H1 (cell line): ENCODE results near the gene EVI5. TPM values are rescaled to one million over a fixed set of nuclear protein-coding genes. Genes with fewer than 3 reads are reported as not detected.

Source experiments
- CTCF ChIA-PET: fragments of 300-600 bp; sonication (Branson Sonifier 250); formaldehyde crosslinking; loops from one replicate; lab custom pipeline; 2021; ENCODE audit not compliant: partially characterized antibody; lab: Charles Lee
- POLR2A ChIA-PET: fragments of 300-600 bp; sonication (Branson Sonifier 250); formaldehyde crosslinking; loops from one replicate; lab custom pipeline; 2021; ENCODE audit warnings: inconsistent platforms; ENCODE audit not compliant: partially characterized antibody; lab: Charles Lee
- DNase-seq, 2 experiments: peaks; one replicate each; pipeline versions ENCODE4 v3.0.0 to v3.0.0-alpha.2; 2010 to 2022; ENCODE audit warnings: low spot score in 2 of 2, low read depth in 1 of 2, mixed read lengths in 1 of 2
- FAIRE-seq: peaks from 2 replicates; lab custom pipeline; 2011; peaks lifted over from hg19 to GRCh38; lab: Jason Lieb, UNC
- H2AFZ ChIP-seq: 2 replicates; pipeline ENCODE4 v1.8.1; 2012; ENCODE audit warnings: low read length, inconsistent platforms
- H2AK5ac ChIP-seq: 2 replicates; pipeline ENCODE4 v1.6.1; 2013; ENCODE audit warnings: low read depth, low read length
- H2BK120ac ChIP-seq: replicated peaks from 2 replicates; pipeline ENCODE3; 2013; ENCODE audit warnings: low read depth, low read length, inconsistent platforms
- H2BK12ac ChIP-seq: 2 replicates; pipeline ENCODE4 v1.6.1; 2013; ENCODE audit warnings: low read depth, low read length
- H2BK15ac ChIP-seq: 2 replicates; pipeline ENCODE4 v1.6.1; 2013; ENCODE audit warnings: low read length
- H2BK20ac ChIP-seq: 2 replicates; pipeline ENCODE4 v1.6.1; 2013; ENCODE audit warnings: low read length
- H2BK5ac ChIP-seq: 2 replicates; pipeline ENCODE4 v1.6.1; 2013; ENCODE audit warnings: low read depth, low read length
- H3K14ac ChIP-seq: 2 replicates; pipeline ENCODE4 v1.6.1; 2013; ENCODE audit warnings: inconsistent platforms; ENCODE audit not compliant: insufficient read length
- H3K18ac ChIP-seq: 2 replicates; pipeline ENCODE4 v1.6.1; 2013; ENCODE audit warnings: low read length; ENCODE audit errors: extremely low read depth
- H3K23ac ChIP-seq: 2 replicates; pipeline ENCODE4 v1.6.1; 2013; ENCODE audit warnings: inconsistent platforms; ENCODE audit not compliant: insufficient read length
- H3K23me2 ChIP-seq: 2 replicates; pipeline ENCODE4 v1.6.1; 2013; ENCODE audit warnings: low read depth, low read length
- H3K27ac ChIP-seq: 2 replicates; pipeline ENCODE4 v1.6.1; 2011; ENCODE audit warnings: low read depth, low read length, inconsistent platforms
- H3K27me3 ChIP-seq, 4 experiments: replicated peaks in 1 of 4; 1 replicate in 1 of 4; 2 replicates in 3 of 4; pipeline versions ENCODE4 v1.6.1 to v1.8.1; 2011 to 2013; ENCODE audit warnings: low read length in 3 of 4, mild to moderate bottlenecking in 3 of 4, inconsistent platforms in 2 of 4, mixed read lengths in 2 of 4, moderate library complexity in 1 of 4; ENCODE audit not compliant: control insufficient read depth in 3 of 4, insufficient read depth in 3 of 4; ENCODE audit errors: extremely low read depth in 1 of 4
- H3K36me3 ChIP-seq, 4 experiments: 2 replicates each; pipeline versions ENCODE4 v1.6.1 to v1.8.1; 2011 to 2013; ENCODE audit warnings: mild to moderate bottlenecking in 4 of 4, low read length in 3 of 4, moderate library complexity in 2 of 4, control low read depth in 1 of 4, inconsistent platforms in 1 of 4; ENCODE audit not compliant: insufficient read depth in 4 of 4, control insufficient read depth in 2 of 4
- H3K4ac ChIP-seq: replicated peaks from 2 replicates; pipeline ENCODE3; 2013; ENCODE audit warnings: low read length, low read depth, mixed read lengths, inconsistent platforms; ENCODE audit not compliant: insufficient read length
- H3K4me1 ChIP-seq, 4 experiments: replicated peaks in 1 of 4; 1 replicate in 1 of 4; 2 replicates in 3 of 4; pipeline versions ENCODE4 v1.6.1 to v1.8.1; 2011 to 2013; ENCODE audit warnings: low read length in 3 of 4, inconsistent platforms in 2 of 4, mixed read lengths in 1 of 4; ENCODE audit not compliant: insufficient read depth in 4 of 4, control insufficient read depth in 3 of 4
- H3K4me2 ChIP-seq, 2 experiments: 2 replicates each; pipeline versions ENCODE4 v1.6.1 to v1.8.1; 2011 to 2013; ENCODE audit warnings: low read depth in 2 of 2, low read length in 2 of 2, control low read depth in 1 of 2, inconsistent platforms in 1 of 2, mild to moderate bottlenecking in 1 of 2; ENCODE audit not compliant: insufficient read depth in 1 of 2
- H3K4me3 ChIP-seq, 4 experiments: fragments of 200-600, 300-600 bp in 1 of 4; sonication (generic), shearing (Covaris generic), sonication (Bioruptor Twin) in 1 of 4; 2 replicates each; pipeline versions ENCODE4 v1.5.1 to v1.8.1; 2011 to 2016; ENCODE audit warnings: low read length in 4 of 4, low read depth in 3 of 4, control low read depth in 2 of 4, inconsistent platforms in 2 of 4, mild to moderate bottlenecking in 2 of 4, mixed read lengths in 1 of 4, moderate library complexity in 1 of 4; ENCODE audit not compliant: insufficient read depth in 2 of 4; ENCODE audit errors: extremely low read depth in 1 of 4
- H3K56ac ChIP-seq: replicated peaks from 2 replicates; pipeline ENCODE3; 2013; ENCODE audit warnings: low read depth, mild to moderate bottlenecking, mixed read lengths, low read length, inconsistent platforms; ENCODE audit not compliant: insufficient read length
- H3K79me1 ChIP-seq: 2 replicates; pipeline ENCODE4 v1.6.1; 2013; ENCODE audit warnings: low read depth, low read length, control low read depth
- H3K79me2 ChIP-seq, 2 experiments: 2 replicates each; pipeline versions ENCODE4 v1.6.1 to v1.8.1; 2012 to 2013; ENCODE audit warnings: low read length in 2 of 2, mild to moderate bottlenecking in 2 of 2, inconsistent platforms in 1 of 2; ENCODE audit not compliant: insufficient read depth in 2 of 2, control insufficient read depth in 1 of 2
- H3K9ac ChIP-seq, 4 experiments: replicated peaks in 1 of 4; 1 replicate in 1 of 4; 2 replicates in 3 of 4; pipeline versions ENCODE4 v1.6.1 to v1.8.1; 2011 to 2013; ENCODE audit warnings: low read depth in 3 of 4, low read length in 3 of 4, control low read depth in 2 of 4, mild to moderate bottlenecking in 2 of 4, moderate library complexity in 2 of 4, inconsistent platforms in 1 of 4; ENCODE audit errors: extremely low read depth in 1 of 4
- H3K9me3 ChIP-seq, 2 experiments: 2 replicates each; pipeline versions ENCODE4 v1.6.1 to v1.8.1; 2012 to 2013; ENCODE audit warnings: mild to moderate bottlenecking in 2 of 2, moderate library complexity in 2 of 2, control low read depth in 1 of 2, inconsistent platforms in 1 of 2, low read depth in 1 of 2, low read length in 1 of 2, mixed read lengths in 1 of 2; ENCODE audit not compliant: insufficient read depth in 2 of 2
- H4K20me1 ChIP-seq, 2 experiments: replicated peaks in 1 of 2; 2 replicates each; pipeline versions ENCODE3 to v1.8.1; 2011 to 2013; ENCODE audit warnings: inconsistent platforms in 2 of 2, low read length in 2 of 2, mild to moderate bottlenecking in 1 of 2; ENCODE audit not compliant: insufficient read depth in 2 of 2, control insufficient read depth in 1 of 2
- H4K5ac ChIP-seq: 2 replicates; pipeline ENCODE4 v1.6.1; 2013; ENCODE audit warnings: low read length, low read depth, mixed read lengths, inconsistent platforms; ENCODE audit not compliant: insufficient read length
- H4K8ac ChIP-seq: 2 replicates; pipeline ENCODE4 v1.8.0; 2013; ENCODE audit warnings: mild to moderate bottlenecking, moderate library complexity, low read length, inconsistent platforms; ENCODE audit not compliant: insufficient read depth; ENCODE audit errors: extremely low read depth
- H4K91ac ChIP-seq: replicated peaks from 2 replicates; pipeline ENCODE3; 2013; ENCODE audit warnings: low read length, mixed read lengths, inconsistent platforms; ENCODE audit not compliant: insufficient read length
- HDAC2 ChIP-seq, 2 experiments: fragments of 300-600 bp in 1 of 2; sonication (generic) in 1 of 2; IDR thresholded peaks; 2 replicates each; pipeline ENCODE4 v1.6.1; 2011 to 2012; ENCODE audit warnings: low read depth in 2 of 2, low read length in 2 of 2, mild to moderate bottlenecking in 2 of 2, moderate library complexity in 2 of 2, borderline replicate concordance in 1 of 2, inconsistent platforms in 1 of 2
- RAD21 ChIP-seq, 2 experiments: IDR thresholded peaks in 1 of 2; conservative IDR thresholded peaks in 1 of 2; 2 replicates each; pipeline ENCODE4 v1.6.1; 2011; ENCODE audit warnings: low read depth in 2 of 2, low read length in 2 of 2, improper control_type of control experiment in 1 of 2, inconsistent platforms in 1 of 2, mild to moderate bottlenecking in 1 of 2, moderate library complexity in 1 of 2
- SIN3A ChIP-seq, 2 experiments: IDR thresholded peaks in 1 of 2; conservative IDR thresholded peaks in 1 of 2; 2 replicates each; pipeline ENCODE4 v1.6.1; 2011 to 2012; ENCODE audit warnings: low read length in 2 of 2, improper control_type of control experiment in 1 of 2, low read depth in 1 of 2, mild to moderate bottlenecking in 1 of 2
- TAF1 ChIP-seq: IDR thresholded peaks from 2 replicates; pipeline ENCODE4 v1.6.1; 2011; ENCODE audit warnings: mild to moderate bottlenecking, low read depth, low read length
- WGBS, 2 experiments: shearing (Covaris generic) in 1 of 2; methylation state at CpG; one replicate each; pipeline versions ENCODE4 v1.1.6 to v1.1.7; 2013 to 2015; ENCODE audit warnings: low lambda C conversion rate in 2 of 2, mixed read lengths in 2 of 2, inconsistent platforms in 1 of 2, low coverage in 1 of 2, missing lambda C conversion rate in 1 of 2; ENCODE audit not compliant: insufficient replicate concordance in 2 of 2, insufficient coverage in 1 of 2, insufficient read length in 1 of 2; ENCODE audit errors: extremely low coverage in 1 of 2, missing lambda C conversion rate in 1 of 2; 5-methylcytosine and 5-hydroxymethylcytosine counted together
- polyA plus RNA-seq, 7 experiments: library from polyadenylated mRNA; depleted of rRNA in 3 of 7; stranded (reverse) in 5 of 7; unstranded in 2 of 7; fragments of >200 nt in 5 of 7; fragments of 200-250 nt in 2 of 7; gene quantifications; 1 replicate in 5 of 7; 2 replicates in 1 of 7; 4 replicates in 1 of 7; pipeline versions ENCODE4 v1.2.1 to v1.2.3, GENCODE V29; 2011 to 2013; ENCODE audit warnings: missing spikeins in 2 of 7, mixed read lengths in 2 of 7
- total RNA-seq: library from RNA; stranded (reverse); fragmentation: NEBNext Ultra II Directional; extraction: Animal tissue kit (Norgen Biotek cat#: 25700); gene quantifications from 2 replicates; pipeline ENCODE4 v1.2.1, GENCODE V29; 2021

Gene EVI5
- total and polyA plus RNA-seq, 2 of the 8 experiments (the other 6 are each of a cell fraction or from before 2014, with no cell fraction given) = 1.7 to 13.7 TPM

DNA sequence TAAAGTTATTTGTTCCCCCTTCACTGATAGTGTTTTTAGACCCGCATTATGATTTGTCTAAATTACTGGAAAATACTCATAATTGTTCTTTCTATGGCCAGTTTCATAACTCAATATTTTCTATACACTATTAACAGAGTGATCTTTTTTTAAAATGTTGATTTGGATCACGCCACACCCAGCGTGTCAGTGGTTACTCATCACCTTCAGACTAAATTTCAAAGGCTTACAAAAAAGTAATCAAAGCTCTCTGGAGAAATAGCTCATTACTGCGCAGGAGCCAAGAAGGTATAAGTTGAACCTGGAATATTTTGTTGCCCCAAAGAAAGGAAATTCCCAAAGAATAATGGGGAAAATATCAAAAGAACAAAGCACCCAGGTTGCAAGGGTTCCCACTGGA is 104.9 kb downstream of the EVI5 start:
- H3K56ac ChIP-seq = no peak overlapping the region
- no peak overlapping the region for H4K8ac ChIP-seq
- no peak for FAIRE-seq
- H4K5ac ChIP-seq = no peak overlapping the region
- ChIA-PET POLR2A (no interaction called here), CTCF (no interaction called here)
- no peak overlapping the region for H2BK12ac ChIP-seq
- TF ChIP-seq RAD21 (IDR thresholded peaks at IDR 0.05 in 1 of 2, conservative IDR thresholded peaks at IDR 0.05 in 1 of 2; ENCODE audit: low read depth in 2 of 2, low read length in 2 of 2) (no peak), HDAC2 (IDR thresholded peaks at IDR 0.05; ENCODE audit: borderline replicate concordance in 1 of 2, low read depth in 2 of 2, low read length in 2 of 2) (no peak), TAF1 (no peak), SIN3A (conservative IDR thresholded peaks at IDR 0.05 in 1 of 2, IDR thresholded peaks at IDR 0.05 in 1 of 2; ENCODE audit: low read depth in 1 of 2, low read length in 2 of 2) (no peak)
- H3K4me1 ChIP-seq = no peaks in the 10 kb centered on the region
- no peak overlapping the region for H3K4me3 ChIP-seq
- no peak overlapping the region for H2BK20ac ChIP-seq
- no peaks in the 10 kb centered on the region for H3K23me2 ChIP-seq
- no peak overlapping the region for H3K14ac ChIP-seq
- H2BK120ac ChIP-seq = no peak overlapping the region
- H2AFZ ChIP-seq = no peak overlapping the region
- H3K79me2 ChIP-seq = no peaks in the 10 kb centered on the region
- DNase-seq = no peak
- no peak overlapping the region for H3K23ac ChIP-seq
- no peak overlapping the region for H2BK15ac ChIP-seq
- H3K9me3 ChIP-seq = no peaks in the 10 kb centered on the region
- H3K4me2 ChIP-seq = no peak overlapping the region
- no peak overlapping the region for H3K9ac ChIP-seq
- H2AK5ac ChIP-seq = no peak overlapping the region
- no peak overlapping the region for H3K4ac ChIP-seq
- WGBS, 2 experiments = 96% methylated on average over 4 of the region's 4 CpGs; no CpG with 5 or more reads in 1 of the 2 experiments
- H3K18ac ChIP-seq = no peak overlapping the region
- no peaks in the 10 kb centered on the region; a peak in 2 of 8 replicates for H3K36me3 ChIP-seq
- no peaks in the 10 kb centered on the region for H3K27me3 ChIP-seq
- H3K79me1 ChIP-seq = no peaks in the 10 kb centered on the region
- H2BK5ac ChIP-seq = no peak overlapping the region
- no peak overlapping the region for H4K91ac ChIP-seq
- no peak overlapping the region for H3K27ac ChIP-seq
- H4K20me1 ChIP-seq = no peaks in the 10 kb centered on the region
